IMR-90 (cell line): Measurements from ENCODE around the gene ERRFI1.

Source experiments
- BHLHE40 ChIP-seq: fragments of 150-350 bp; IDR thresholded peaks from 2 replicates; pipeline ENCODE4 v1.6.1; 2016; ENCODE audit warnings: mild to moderate bottlenecking, low read depth, low read length
- POLR2A ChIP-seq: IDR thresholded peaks from 2 replicates; pipeline ENCODE4 v1.6.1; 2012; ENCODE audit warnings: mild to moderate bottlenecking, low read depth, low read length
- SMC3 ChIP-seq: fragments of 150-350 bp; IDR thresholded peaks from 2 replicates; pipeline ENCODE4 v1.6.1; 2016; ENCODE audit warnings: low read depth, mild to moderate bottlenecking, antibody characterized with exemption, low read length, moderate library complexity
- USF2 ChIP-seq: fragments of 150-350 bp; IDR thresholded peaks from 2 replicates; pipeline ENCODE4 v1.6.1; 2017; ENCODE audit warnings: mild to moderate bottlenecking, antibody characterized with exemption, low read length, low read depth
- TF ChIP-seq, protein P1 (sequence below): conservative IDR thresholded peaks from 2 replicates; pipeline ENCODE4 v1.5.1; 2012; ENCODE audit warnings: mild to moderate bottlenecking, low read depth, low read length, improper control_type of control experiment

- TF ChIP-seq, protein P1, sequence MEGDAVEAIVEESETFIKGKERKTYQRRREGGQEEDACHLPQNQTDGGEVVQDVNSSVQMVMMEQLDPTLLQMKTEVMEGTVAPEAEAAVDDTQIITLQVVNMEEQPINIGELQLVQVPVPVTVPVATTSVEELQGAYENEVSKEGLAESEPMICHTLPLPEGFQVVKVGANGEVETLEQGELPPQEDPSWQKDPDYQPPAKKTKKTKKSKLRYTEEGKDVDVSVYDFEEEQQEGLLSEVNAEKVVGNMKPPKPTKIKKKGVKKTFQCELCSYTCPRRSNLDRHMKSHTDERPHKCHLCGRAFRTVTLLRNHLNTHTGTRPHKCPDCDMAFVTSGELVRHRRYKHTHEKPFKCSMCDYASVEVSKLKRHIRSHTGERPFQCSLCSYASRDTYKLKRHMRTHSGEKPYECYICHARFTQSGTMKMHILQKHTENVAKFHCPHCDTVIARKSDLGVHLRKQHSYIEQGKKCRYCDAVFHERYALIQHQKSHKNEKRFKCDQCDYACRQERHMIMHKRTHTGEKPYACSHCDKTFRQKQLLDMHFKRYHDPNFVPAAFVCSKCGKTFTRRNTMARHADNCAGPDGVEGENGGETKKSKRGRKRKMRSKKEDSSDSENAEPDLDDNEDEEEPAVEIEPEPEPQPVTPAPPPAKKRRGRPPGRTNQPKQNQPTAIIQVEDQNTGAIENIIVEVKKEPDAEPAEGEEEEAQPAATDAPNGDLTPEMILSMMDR, result no peak
- TF ChIP-seq POLR2A, result no peak; the same call in 1 of the 2 replicates
- TF ChIP-seq SMC3, result no peak
- no peak for TF ChIP-seq BHLHE40
- no peak for TF ChIP-seq USF2
Measured at GRCh38 chr1:8011016-8011415, 15.1 kb downstream of the ERRFI1 start.
